HepG2 (cell line): ENCODE data around the gene C22orf15. TPM values are rescaled to one million over a fixed set of nuclear protein-coding genes. Genes with fewer than 3 reads are reported as not detected.

Experiments
- ATAC-seq: fragments of 200-7000 bp; cut with Tn5 transposase; 3 replicates; pipeline ENCODE4 v1.9.1; 2020; ENCODE audit warnings: mild to moderate bottlenecking, moderate library complexity
- BruUV-seq: library from RNA; stranded (reverse); fragments of 400-500 nt; replicated peaks from 2 replicates; lab custom pipeline; 2021; lab: Mats Ljungman, UMichigan
- CTCF ChIA-PET: fragments of 300-600 bp; formaldehyde crosslinking; extraction: SDS; loops from one replicate; lab custom pipeline; 2021; ENCODE audit warnings: low total read pairs, inconsistent platforms, low intra/inter-chr PET ratio; lab: Yijun Ruan, JAX
- POLR2A ChIA-PET: fragments of 350-600 bp; sonication (Branson Sonifier 250); formaldehyde crosslinking; loops from one replicate; lab custom pipeline; 2020; ENCODE audit warnings: antibody characterized with exemption, inconsistent platforms; lab: Yijun Ruan, JAX
- DNase-seq: peaks from one replicate; pipeline ENCODE4 v3.0.0-alpha.2; 2015; ENCODE audit warnings: low spot score
- FAIRE-seq: peaks from 3 replicates; lab custom pipeline; 2011; peaks lifted over from hg19 to GRCh38; lab: Jason Lieb, UNC
- H2AFZ ChIP-seq: one replicate; pipeline ENCODE4 v1.6.1; 2011; ENCODE audit warnings: low read length, inconsistent platforms
- H3K27ac ChIP-seq: fragments of 300-600 bp; 3 replicates; pipeline ENCODE4 v1.8.0; 2011; ENCODE audit warnings: mixed run types, mild to moderate bottlenecking, mixed read lengths, low read length, inconsistent platforms; ENCODE audit not compliant: insufficient read depth; ENCODE audit errors: extremely low read length
- H3K27me3 ChIP-seq, 2 experiments: fragments of 200-600 bp in 1 of 2; 2 replicates in 1 of 2; 3 replicates in 1 of 2; pipeline versions ENCODE4 v1.6.0 to v1.8.0; 2011; ENCODE audit warnings: low read length in 2 of 2, mild to moderate bottlenecking in 2 of 2, moderate library complexity in 2 of 2, inconsistent platforms in 1 of 2; ENCODE audit not compliant: insufficient read depth in 2 of 2, control insufficient read depth in 1 of 2
- H3K36me3 ChIP-seq, 2 experiments: fragments of 200-600 bp in 1 of 2; replicated peaks in 1 of 2; 2 replicates in 1 of 2; 3 replicates in 1 of 2; pipeline versions ENCODE4 v1.5.1 to v1.8.0; 2011; ENCODE audit warnings: low read length in 2 of 2, inconsistent platforms in 1 of 2; ENCODE audit not compliant: insufficient read depth in 2 of 2, control insufficient read depth in 1 of 2
- H3K4me1 ChIP-seq: 2 replicates; pipeline ENCODE4 v1.5.1; 2012; ENCODE audit warnings: low read length, inconsistent platforms; ENCODE audit not compliant: insufficient read depth
- H3K4me2 ChIP-seq: 2 replicates; pipeline ENCODE4 v1.6.0; 2011; ENCODE audit warnings: low read depth, low read length, inconsistent platforms
- H3K4me3 ChIP-seq, 3 experiments: fragments of 200-600 bp in 1 of 3; sonication (generic), shearing (Covaris generic) in 1 of 3; replicated peaks in 1 of 3; 2 replicates each; pipeline ENCODE4 v1.5.1; 2011 to 2016; ENCODE audit warnings: low read length in 3 of 3, inconsistent platforms in 2 of 3, low read depth in 2 of 3, mild to moderate bottlenecking in 2 of 3, control low read depth in 1 of 3, mixed read lengths in 1 of 3; ENCODE audit not compliant: insufficient read depth in 1 of 3
- H3K79me2 ChIP-seq: one replicate; pipeline ENCODE4 v1.6.1; 2011; ENCODE audit warnings: low read length, inconsistent platforms; ENCODE audit not compliant: insufficient read depth
- H3K9ac ChIP-seq: 2 replicates; pipeline ENCODE4 v1.6.0; 2011; ENCODE audit warnings: mild to moderate bottlenecking, low read depth, low read length, inconsistent platforms; ENCODE audit not compliant: insufficient read depth
- H3K9me3 ChIP-seq: 2 replicates; pipeline ENCODE4 v1.5.1; 2012; ENCODE audit warnings: mild to moderate bottlenecking, low read length
- H4K20me1 ChIP-seq: 2 replicates; pipeline ENCODE4 v1.6.0; 2011; ENCODE audit warnings: inconsistent platforms, mild to moderate bottlenecking, low read length, moderate library complexity; ENCODE audit not compliant: insufficient read depth
- NCOA2 ChIP-seq: sonication (generic); formaldehyde crosslinking; IDR thresholded peaks from 2 replicates; pipeline ENCODE4 v1.8.0; 2022; ENCODE audit warnings: inconsistent platforms
- RBFOX2 ChIP-seq: fragments of 200-400 bp; formaldehyde crosslinking; IDR thresholded peaks from 2 replicates; pipeline ENCODE4 v1.6.1; 2017; ENCODE audit warnings: low read depth, mild to moderate bottlenecking, low read length
- RBM39 ChIP-seq: fragments of 200-400 bp; formaldehyde crosslinking; IDR thresholded peaks from one replicate; pipeline ENCODE4 v1.6.1; 2018; ENCODE audit warnings: antibody characterized with exemption, mild to moderate bottlenecking, low read depth, low read length; ENCODE audit not compliant: poor library complexity, severe bottlenecking
- ZNF326 ChIP-seq: sonication (generic); formaldehyde crosslinking; IDR thresholded peaks from 2 replicates; pipeline ENCODE4 v1.4.0; 2020; ENCODE audit warnings: missing genetic modification reagents, borderline replicate concordance
- ZNF383 ChIP-seq: sonication (generic); formaldehyde crosslinking; IDR thresholded peaks from 2 replicates; pipeline ENCODE4 v1.4.0; 2020; ENCODE audit warnings: missing genetic modification reagents, mild to moderate bottlenecking, borderline replicate concordance
- WGBS: methylation state at CpG from one replicate; pipeline ENCODE4 v1.1.6; 2017; ENCODE audit warnings: low lambda C conversion rate; 5-methylcytosine and 5-hydroxymethylcytosine counted together
- in situ Hi-C: cut with HindIII; loops from 2 replicates; pipeline ENCODE4 v1.10.0; 2017; ENCODE audit warnings: low pct_unique_long_range_greater_than_20kb; ENCODE audit not compliant: extremely low pct_ligation_motif_present
- intact Hi-C: fragments of 100-400 bp; cut with micrococcal nuclease; formaldehyde crosslinking; loops from one replicate; pipeline ENCODE4 v1.10.0; 2022; ENCODE audit not compliant: unreplicated experiment
- polyA plus RNA-seq, 8 experiments: library from polyadenylated mRNA; depleted of rRNA in 3 of 8; stranded (reverse) in 7 of 8; unstranded in 1 of 8; fragments of >200 nt; fragmentation: Illumina TruSeq in 4 of 8; extraction: Trizol in 4 of 8; gene quantifications; 2 replicates each; pipeline versions ENCODE4 v1.2.1 to v1.2.3, GENCODE V29; 2011 to 2016; ENCODE audit warnings: low read depth in 4 of 8, missing spikeins in 1 of 8, mixed read lengths in 1 of 8; ENCODE audit not compliant: insufficient read depth in 1 of 8
- total RNA-seq, 5 experiments: library from RNA; depleted of rRNA; stranded (reverse); fragments of >200 nt; fragmentation: Illumina TruSeq; extraction: Trizol; gene quantifications; 2 replicates each; pipeline ENCODE4 v1.2.3, GENCODE V29; 2016; ENCODE audit warnings: low read depth in 1 of 5

C22orf15 gene
- total and polyA plus RNA-seq, 2 of the 13 experiments (the other 11 are each of a cell fraction or from before 2014, with no cell fraction given) = not detected

- intact Hi-C loops = no loop called here
- in situ Hi-C loops = no loop called here
- Histone ChIP-seq H3K4me1 (peaks cover 39% of the 10 kb centered on the region), H3K27me3 (no peaks in the 10 kb centered on the region), H3K4me3 (no peak overlapping the region), H3K27ac (no peak overlapping the region), H3K9ac (no peak overlapping the region), H4K20me1 (no peaks in the 10 kb centered on the region), H2AFZ (no peak overlapping the region), H3K9me3 (no peaks in the 10 kb centered on the region), H3K4me2 (no peak overlapping the region), H3K36me3 (peaks cover 0 to 1% of the 10 kb centered on the region in 2 experiments; a peak in 2 of 5 replicates), H3K79me2 (peaks cover 7% of the 10 kb centered on the region)
- DNase-seq (no peak), FAIRE-seq (no peak), ATAC-seq (no peak)
- no TSS peak for BruUV-seq
- POLR2A ChIA-PET = interaction anchor here (1.0 to 6.9 kb wide), 2 partner anchors 11 kb away, joined by 4 to 52 read pairs; partner anchors contain the start of genes VPREB3 and ZNF70
- TF ChIP-seq RBFOX2 (0 out of 2 replicates have a peak, but pooled peaks have one; percentile 27), RBM39 (no peak)
- CTCF ChIA-PET = no interaction called here
- WGBS = 95% methylated on average over 17 of the region's 17 CpGs
These were observed 772 bp downstream of the C22orf15 start for GRCh38 chr22:23763579-23763945.

- WGBS = 94% methylated on average over 4 of the region's 7 CpGs
- Histone ChIP-seq H3K27ac (no peak overlapping the region), H3K4me1 (peaks cover 42% of the 10 kb centered on the region), H3K9me3 (no peaks in the 10 kb centered on the region), H3K27me3 (no peaks in the 10 kb centered on the region), H3K9ac (no peak overlapping the region), H3K36me3 (peaks cover 0 to 1% of the 10 kb centered on the region in 2 experiments; a peak in 2 of 5 replicates), H3K79me2 (peaks cover 7% of the 10 kb centered on the region), H2AFZ (no peak overlapping the region), H3K4me3 (no peak overlapping the region), H4K20me1 (no peaks in the 10 kb centered on the region), H3K4me2 (no peak overlapping the region)
- TF ChIP-seq NCOA2 (CRISPR knock-in tag) (no peak), ZNF326 (peak; percentile 61; the same call in 1 of the 2 replicates), ZNF383 (CRISPR knock-in tag) (no peak), RBFOX2 (0 out of 2 replicates have a peak, but pooled peaks have one; percentile 20)
- no TSS peak for BruUV-seq
- ChIA-PET POLR2A (interaction anchor here (1.0 to 6.9 kb wide), 2 partner anchors 10 to 11 kb away, joined by 4 to 52 read pairs; partner anchors contain the start of genes VPREB3 and ZNF70), CTCF (no interaction called here)
- no peak for DNase-seq
- ATAC-seq = no peak
- in situ Hi-C loops = no loop called here
- intact Hi-C loops = no loop called here
- no peak for FAIRE-seq
These were observed 1.2 kb downstream of the C22orf15 start for GRCh38 chr22:23763954-23764353.
